Measurements from ENCODE around the gene OR5H6.
"Not testable (repeated sequence)": the region's sequence is repeated elsewhere in the genome, so short reads cannot be mapped to it uniquely, and the experiment has no call there.

The OR5H6 gene

GRCh38 chr3:98263944-98264343 lies at the start of gene OR5H6:
TSS of gene OR5H6 (plus strand) at chr3:98264244. CDS start at chr3:98264333, 89 bp downstream.
- intact Hi-C loops (cut with DNase I), result no loop called here
- DNase-seq, result no peak

- no peak for DNase-seq
- intact Hi-C loops (cut with DNase I), result no loop called here
Observed at GRCh38 chr3:98215051-98215450, 49.0 kb upstream of the OR5H6 start.

- DNase-seq, result no peak
- intact Hi-C loops (cut with DNase I), result no loop called here
Observed at GRCh38 chr3:98223907-98224672, 40.0 kb upstream of the OR5H6 start.

GRCh38 chr3:98232489-98232888 lies 31.6 kb upstream of the OR5H6 start:
- DNase-seq, result no peak
- intact Hi-C loops (cut with DNase I), result no loop called here

- no peak for DNase-seq
- intact Hi-C loops (cut with DNase I), result no loop called here
Observed at GRCh38 chr3:98233468-98233867, 30.6 kb upstream of the OR5H6 start.

- DNase-seq, result no peak
- intact Hi-C loops (cut with DNase I), result no loop called here
Observed at GRCh38 chr3:98240131-98240530, 23.9 kb upstream of the OR5H6 start.

- intact Hi-C loops (cut with DNase I), result no loop called here
- no peak for DNase-seq
Observed at GRCh38 chr3:98242155-98242554, 21.9 kb upstream of the OR5H6 start.

GRCh38 chr3:98243843-98244242 lies 20.2 kb upstream of the OR5H6 start:
- intact Hi-C loops (cut with DNase I), result no loop called here
- DNase-seq, result no peak

- no peak for DNase-seq
- intact Hi-C loops (cut with DNase I), result no loop called here
Observed at GRCh38 chr3:98246142-98246541, 17.9 kb upstream of the OR5H6 start.

GRCh38 chr3:98256026-98256425 lies 8.0 kb upstream of the OR5H6 start:
- DNase-seq; intact Hi-C loops (cut with DNase I): not testable (repeated sequence)

- intact Hi-C loops (cut with DNase I), result no loop called here
- no peak for DNase-seq
Observed at GRCh38 chr3:98259707-98260106, 4.3 kb upstream of the OR5H6 start.

GRCh38 chr3:98262046-98262445 lies 2.0 kb upstream of the OR5H6 start:
- no peak for DNase-seq

GRCh38 chr3:98269846-98270245 lies 5.8 kb downstream of the OR5H6 start:
- intact Hi-C loops (cut with DNase I), result no loop called here
- DNase-seq, result no peak

More at GRCh38 chr3:98262046-98262445, 2.0 kb upstream of the OR5H6 start:
- intact Hi-C loops (cut with DNase I), result no loop called here

- intact Hi-C loops (cut with DNase I), result no loop called here
- no peak for DNase-seq
Observed at GRCh38 chr3:98272126-98272525, 8.1 kb downstream of the OR5H6 start.

- no peak for DNase-seq
- intact Hi-C loops (cut with DNase I), result no loop called here
Observed at GRCh38 chr3:98274914-98275313, 10.9 kb downstream of the OR5H6 start.

GRCh38 chr3:98282205-98282604 lies 18.2 kb downstream of the OR5H6 start, which contains the start of gene OR5H2:
TSS of gene OR5H2 (plus strand) at chr3:98282505. CDS start at chr3:98282903, 398 bp downstream.
- intact Hi-C loops (cut with DNase I), result no loop called here
- no peak for DNase-seq

- intact Hi-C loops (cut with DNase I), result no loop called here
Observed at GRCh38 chr3:98290916-98291315, 26.9 kb downstream of the OR5H6 start.

GRCh38 chr3:98291332-98291957 lies 27.4 kb downstream of the OR5H6 start:
- DNase-seq, result no peak
- intact Hi-C loops (cut with DNase I), result no loop called here

More at GRCh38 chr3:98290916-98291315, 26.9 kb downstream of the OR5H6 start:
- DNase-seq, result no peak

Measured in head of caudate nucleus (tissue), 42 donors.